GM18873 (cell line): Measurements from ENCODE around the gene SUGP2.
"Not testable (repeated sequence)": the region's sequence is repeated elsewhere in the genome, so short reads cannot be mapped to it uniquely, and the experiment has no call there.

Source experiments
- ATAC-seq: cut with Tn5 transposase; IDR thresholded peaks from one replicate; pipeline ENCODE4 v1.9.1; 2021; ENCODE audit warnings: mild to moderate bottlenecking, moderate library complexity, moderate number of reproducible peaks; ENCODE audit not compliant: unreplicated experiment, low FRiP score

The SUGP2 gene

GRCh38 chr19:18961767-18962620 lies 71.3 kb downstream of the SUGP2 start:
- ATAC-seq = no peak

- no peak for ATAC-seq
Observed at GRCh38 chr19:18960370-18960769, 72.9 kb downstream of the SUGP2 start.

- ATAC-seq = no peak
Observed at GRCh38 chr19:18955042-18955441, 78.3 kb downstream of the SUGP2 start.

GRCh38 chr19:18954094-18954493 lies 79.2 kb downstream of the SUGP2 start:
- no peak for ATAC-seq

GRCh38 chr19:18952364-18953003 lies 80.8 kb downstream of the SUGP2 start:
- ATAC-seq = not testable (repeated sequence)

GRCh38 chr19:18951721-18952281 lies 81.5 kb downstream of the SUGP2 start:
- no peak for ATAC-seq

- no peak for ATAC-seq
Observed at GRCh38 chr19:18949858-18950257, 83.5 kb downstream of the SUGP2 start.

GRCh38 chr19:18948976-18949356 lies 84.4 kb downstream of the SUGP2 start:
- ATAC-seq = no peak

- no peak for ATAC-seq
Observed at GRCh38 chr19:18948075-18948975, 85.0 kb downstream of the SUGP2 start.

GRCh38 chr19:18946918-18947317 lies 86.4 kb downstream of the SUGP2 start:
- ATAC-seq = no peak

GRCh38 chr19:18946335-18946734 lies 87.0 kb downstream of the SUGP2 start:
- ATAC-seq = no peak

- no peak for ATAC-seq
Observed at GRCh38 chr19:18945297-18945696, 88.0 kb downstream of the SUGP2 start.

GRCh38 chr19:18943465-18943864 lies 89.9 kb downstream of the SUGP2 start:
- ATAC-seq = no peak

- no peak for ATAC-seq
Observed at GRCh38 chr19:18942692-18943091, 90.6 kb downstream of the SUGP2 start.

- no peak for ATAC-seq
Observed at GRCh38 chr19:18941628-18942354, 91.5 kb downstream of the SUGP2 start.
